ENCODE results near the gene PALS1.
"Not testable (repeated sequence)": the region's sequence is repeated elsewhere in the genome, so short reads cannot be mapped to it uniquely, and the experiment has no call there.

The PALS1 gene

GRCh38 chr14:67260965-67261364, 19.7 kb downstream of the PALS1 start:
- no peak for DNase-seq

GRCh38 chr14:67263499-67264149, 22.4 kb downstream of the PALS1 start:
- no peak for DNase-seq

DNA sequence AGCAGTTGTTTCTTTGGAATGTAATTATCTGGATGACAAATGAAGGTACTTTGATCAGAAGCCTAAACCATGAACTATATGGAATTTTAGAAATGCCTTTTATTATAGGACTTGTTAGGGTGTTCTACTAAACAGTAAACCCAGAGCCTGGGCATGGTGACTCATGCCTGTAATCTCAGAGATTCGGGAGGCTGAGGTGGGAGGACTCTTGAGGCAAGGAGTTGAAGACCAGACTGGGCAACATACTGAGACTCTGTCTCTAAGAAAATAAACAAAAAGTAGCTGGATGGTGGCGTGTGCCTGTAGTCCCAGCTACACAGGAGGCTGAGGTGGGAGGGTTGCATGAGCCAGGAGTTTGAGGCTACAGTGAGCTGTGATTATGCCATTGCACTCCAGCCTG, 23.9 kb downstream of the PALS1 start:
- no peak for DNase-seq

DNA sequence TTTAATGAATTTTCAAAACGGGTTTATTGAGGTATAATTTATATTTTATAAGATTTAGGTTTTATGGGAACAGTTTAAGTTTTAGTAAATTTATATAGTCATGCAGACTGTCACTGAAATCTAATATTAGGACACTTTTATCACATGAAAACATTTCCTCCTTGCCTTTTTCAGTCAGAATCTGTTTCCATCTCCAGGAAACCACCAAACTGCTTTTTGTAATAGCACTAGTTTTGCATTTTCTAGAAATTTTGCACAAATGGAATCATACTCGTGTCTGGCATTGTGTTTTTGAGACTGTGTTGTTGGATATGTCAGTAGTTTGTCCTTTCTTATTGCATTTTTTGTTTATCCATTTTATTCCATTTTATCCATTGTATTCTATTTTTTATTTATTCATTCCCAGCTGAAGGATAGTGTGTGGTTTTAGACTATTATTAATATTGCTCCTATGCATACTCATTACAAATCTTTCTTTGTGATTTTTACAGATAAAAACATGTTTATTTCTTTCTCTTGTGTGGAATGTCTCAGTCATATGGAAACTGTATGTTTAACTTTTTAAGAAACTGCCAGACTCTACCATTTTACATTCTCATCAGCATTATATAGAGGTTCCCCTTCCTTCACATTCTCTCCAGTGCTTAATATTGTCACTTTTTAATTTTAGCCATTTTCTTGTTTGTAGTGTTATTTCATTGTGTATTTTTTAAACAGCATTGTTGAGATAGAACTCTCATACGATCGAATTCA, 26.5 kb downstream of the PALS1 start:
- no peak for DNase-seq

DNA sequence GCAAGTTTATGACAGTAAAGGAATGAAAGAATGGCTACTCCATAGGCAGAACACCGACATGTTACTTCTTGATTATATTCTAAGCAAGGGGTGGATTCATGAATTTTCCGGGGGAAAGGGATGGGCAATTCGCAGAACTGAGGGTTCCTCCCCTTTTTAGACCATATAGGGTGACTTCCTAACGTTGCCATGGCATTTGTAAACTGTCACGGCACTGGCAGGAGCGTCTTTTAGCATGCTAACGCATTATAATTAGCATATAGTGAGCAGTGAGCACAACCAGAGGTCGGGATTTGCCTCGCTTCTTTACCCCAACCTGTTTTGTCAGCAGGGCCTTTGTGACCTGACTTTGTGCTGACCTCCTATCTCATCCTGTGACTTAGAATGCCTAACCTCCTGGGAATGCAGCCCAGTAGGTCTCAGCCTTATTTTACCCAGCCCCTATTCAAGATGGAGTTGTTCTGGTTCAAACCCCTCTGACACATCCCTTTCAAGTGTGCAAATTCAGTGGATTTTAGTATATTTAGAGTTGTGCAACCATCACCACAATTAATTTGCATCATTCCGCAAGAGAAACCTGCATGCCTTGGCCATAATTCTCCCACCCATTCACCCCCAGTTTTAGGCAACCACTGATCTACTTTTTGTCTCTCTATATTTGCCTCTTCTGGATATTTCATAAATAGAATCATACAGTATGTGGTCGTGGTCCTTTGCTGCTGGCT, 27.4 kb downstream of the PALS1 start:
- DNase-seq, result no peak

GRCh38 chr14:67269298-67270060, 28.2 kb downstream of the PALS1 start:
- DNase-seq, result no peak

DNA sequence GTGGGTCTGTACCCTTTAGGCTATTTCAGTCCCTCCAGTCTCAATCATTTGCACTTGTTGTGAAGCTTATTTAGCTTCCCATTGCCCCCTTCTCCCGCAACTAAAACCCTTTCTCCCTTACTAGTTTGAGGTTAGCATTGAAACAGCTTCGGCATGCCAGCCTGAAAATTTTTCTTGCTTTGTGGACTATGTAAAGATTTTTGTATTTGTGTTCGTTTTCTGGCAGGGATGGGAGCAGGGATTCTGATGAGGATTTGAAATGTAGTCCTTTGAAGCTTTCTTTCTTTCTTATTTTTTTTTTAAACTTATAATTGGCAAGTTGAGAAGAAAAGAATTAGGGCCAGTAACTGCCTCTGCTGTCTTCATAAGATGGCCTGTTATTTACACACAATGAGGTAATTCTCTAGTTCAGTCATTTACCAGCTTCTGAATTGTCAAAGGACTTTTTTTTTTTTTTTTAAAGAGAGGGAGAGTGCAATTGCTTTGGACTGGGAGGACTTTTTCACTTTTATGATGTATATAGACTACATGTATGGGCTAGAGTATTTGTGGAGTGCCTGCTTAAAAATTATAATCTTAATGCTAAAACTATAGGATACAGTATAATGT, 29.0 kb downstream of the PALS1 start:
- no peak for DNase-seq

- no peak for DNase-seq
These were observed 29.7 kb downstream of the PALS1 start for GRCh38 chr14:67270933-67271332.

DNA sequence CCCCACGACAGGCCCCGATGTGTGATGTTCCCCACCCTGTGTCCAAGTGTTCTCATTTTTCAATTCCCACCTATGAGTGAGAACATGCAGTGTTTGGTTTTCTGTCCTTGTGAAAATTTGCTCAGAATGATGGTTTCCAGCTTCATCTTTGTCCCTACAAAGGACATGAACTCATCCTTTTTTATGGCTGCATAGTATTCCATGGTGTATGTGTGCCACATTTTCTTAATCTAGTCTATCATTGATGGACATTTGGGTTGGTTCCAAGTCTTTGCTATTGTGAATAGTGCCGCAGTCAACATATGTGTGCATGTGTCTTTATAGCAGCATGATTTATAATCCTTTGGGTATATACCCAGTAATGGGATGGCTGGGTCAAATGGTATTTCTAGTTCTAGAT, 32.0 kb downstream of the PALS1 start:
- not testable (repeated sequence) for DNase-seq

DNA sequence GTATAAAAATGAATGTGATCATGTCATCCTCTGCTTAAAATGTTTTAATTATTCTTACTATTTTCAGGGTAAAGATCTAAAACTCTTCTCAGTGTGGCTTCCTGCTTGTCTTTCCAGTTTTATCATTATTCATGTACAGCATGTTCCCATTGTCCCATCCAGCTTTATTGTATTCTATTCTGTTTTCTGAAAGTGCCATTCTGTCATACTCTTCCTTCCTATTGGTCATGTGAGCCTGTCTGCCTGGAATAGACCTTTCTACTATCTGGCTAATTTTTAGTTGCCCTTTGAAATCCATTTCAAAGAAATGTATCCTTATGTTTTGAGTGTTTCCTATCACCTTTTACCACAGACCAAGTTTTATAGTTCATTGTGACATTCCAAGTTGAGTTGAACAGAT, 34.9 kb downstream of the PALS1 start:
- DNase-seq, result no peak

GRCh38 chr14:67280506-67280905, 39.3 kb downstream of the PALS1 start:
- DNase-seq, result no peak

DNA sequence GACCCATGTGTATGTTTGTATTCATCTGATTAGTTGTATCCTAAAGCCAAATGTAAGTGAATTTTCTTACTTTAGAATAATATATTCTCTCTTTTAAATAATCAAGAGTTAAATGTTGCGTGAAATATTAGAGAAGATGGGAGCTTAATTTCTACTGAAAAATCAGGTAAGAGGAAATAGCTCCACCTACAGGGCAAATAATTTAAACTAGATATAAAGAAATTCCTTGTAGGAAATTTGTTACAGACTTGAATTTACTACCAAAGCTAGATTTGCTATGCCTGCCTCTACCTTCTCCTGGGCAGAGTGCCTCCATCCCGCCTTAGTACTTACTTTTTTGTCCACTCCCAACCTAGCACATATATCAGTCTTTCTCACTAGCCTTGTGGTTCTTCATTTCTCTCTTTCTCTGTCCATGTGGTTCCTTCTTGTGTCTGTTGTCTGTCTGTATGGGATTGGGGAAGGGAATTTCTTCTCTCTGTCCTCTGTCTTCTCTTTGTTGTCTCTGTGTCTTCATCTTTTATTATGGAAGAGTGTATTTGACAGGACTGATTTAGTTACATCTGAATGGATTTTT, 44.7 kb downstream of the PALS1 start:
- peak; percentile 27 for DNase-seq
